B cell (primary cell): ENCODE measurements around the gene ZNF366. TPM values are rescaled to one million over a fixed set of nuclear protein-coding genes. Genes with fewer than 3 reads are reported as not detected.

ENCODE experiments used
- ATAC-seq: fragments of 200-7000 bp; cut with Tn5 transposase; one replicate; pipeline ENCODE4 v1.10.0; 2021; ENCODE audit warnings: low read depth, mild to moderate bottlenecking, moderate number of reproducible peaks, moderate library complexity
- CTCF ChIA-PET: fragments of 350-600 bp; sonication (Branson Sonifier 250); formaldehyde crosslinking; loops from one replicate; lab custom pipeline; 2021; ENCODE audit warnings: antibody characterized with exemption, inconsistent platforms; lab: Charles Lee
- POLR2A ChIA-PET: fragments of 350-600 bp; sonication (Branson Sonifier 250); formaldehyde crosslinking; loops from one replicate; lab custom pipeline; 2021; ENCODE audit warnings: antibody characterized with exemption; lab: Charles Lee
- DNase-seq: peaks from one replicate; pipeline ENCODE4 v3.0.0; 2013
- H2AFZ ChIP-seq: 2 replicates; pipeline ENCODE4 v1.6.1; 2012; ENCODE audit warnings: mild to moderate bottlenecking, low read depth, low read length; ENCODE audit not compliant: insufficient read depth, poor library complexity, severe bottlenecking
- H3K27ac ChIP-seq, 2 donors: 1 replicate in 1 of 2; 2 replicates in 1 of 2; pipeline ENCODE4 v1.5.1; 2012 to 2013; ENCODE audit warnings: low read length in 2 of 2, mild to moderate bottlenecking in 2 of 2, moderate library complexity in 1 of 2
- H3K27me3 ChIP-seq, 4 experiments: fragments of 200-600 bp in 1 of 4; sonication (generic) in 1 of 4; replicated peaks in 1 of 4; 1 replicate in 2 of 4; 2 replicates in 2 of 4; pipeline versions ENCODE4 v1.6.1 to v1.7.0; 2013 to 2016; ENCODE audit warnings: low read length in 3 of 4, mild to moderate bottlenecking in 2 of 4, mixed read lengths in 1 of 4, moderate library complexity in 1 of 4; ENCODE audit not compliant: insufficient read depth in 4 of 4, control insufficient read depth in 3 of 4; ENCODE audit errors: control extremely low read depth in 1 of 4
- H3K36me3 ChIP-seq, 2 experiments: replicated peaks in 1 of 2; 1 replicate in 1 of 2; 2 replicates in 1 of 2; pipeline versions ENCODE4 v1.6.1 to v1.7.1; 2013; ENCODE audit warnings: low read length in 1 of 2; ENCODE audit not compliant: insufficient read depth in 2 of 2, control insufficient read depth in 1 of 2; ENCODE audit errors: control extremely low read depth in 1 of 2, extremely low read depth in 1 of 2
- H3K4me1 ChIP-seq, 2 donors: fragments of 200-600 bp in 1 of 2; sonication (generic) in 1 of 2; 1 replicate in 1 of 2; 2 replicates in 1 of 2; pipeline versions ENCODE4 v1.5.1 to v1.6.1; 2013 to 2017; ENCODE audit warnings: low read length in 2 of 2; ENCODE audit not compliant: control insufficient read depth in 2 of 2, insufficient read depth in 2 of 2
- H3K4me2 ChIP-seq: replicated peaks from 2 replicates; pipeline ENCODE3; 2012; ENCODE audit warnings: mild to moderate bottlenecking, low read depth, low read length; ENCODE audit not compliant: poor library complexity, severe bottlenecking
- H3K4me3 ChIP-seq, 5 experiments: fragments of 200-600 bp in 1 of 5; sonication (generic) in 1 of 5; 1 replicate in 3 of 5; 2 replicates in 2 of 5; pipeline versions ENCODE4 v1.5.1 to v1.7.0; 2011 to 2016; ENCODE audit warnings: low read length in 4 of 5, mild to moderate bottlenecking in 4 of 5, low read depth in 2 of 5, control low read depth in 1 of 5, moderate library complexity in 1 of 5; ENCODE audit not compliant: insufficient read depth in 1 of 5; ENCODE audit errors: control extremely low read depth in 1 of 5, extremely low read depth in 1 of 5
- H3K79me2 ChIP-seq: fragments of 200-600 bp; sonication (generic); one replicate; pipeline ENCODE4 v1.6.0; 2016; ENCODE audit warnings: low read length; ENCODE audit not compliant: control insufficient read depth, insufficient read depth
- H3K9ac ChIP-seq: fragments of 200-600 bp; sonication (generic); 2 replicates; pipeline ENCODE4 v1.6.1; 2017; ENCODE audit warnings: mild to moderate bottlenecking, low read length, moderate library complexity
- H3K9me3 ChIP-seq, 3 donors: one replicate each; pipeline versions ENCODE4 v1.6.1 to v1.7.1; 2013; ENCODE audit warnings: low read length in 2 of 3; ENCODE audit not compliant: control insufficient read depth in 2 of 3, insufficient read depth in 1 of 3; ENCODE audit errors: control extremely low read depth in 1 of 3
- H4K20me1 ChIP-seq: 2 replicates; pipeline ENCODE4 v1.6.0; 2012; ENCODE audit warnings: mild to moderate bottlenecking, low read length; ENCODE audit not compliant: insufficient read depth, control insufficient read depth, poor library complexity, severe bottlenecking
- H3K27ac Mint-ChIP-seq: one replicate; pipeline ENCODE4 v1.8.0; 2021; ENCODE audit warnings: mixed read lengths
- H3K27me3 Mint-ChIP-seq: one replicate; pipeline ENCODE4 v1.8.0; 2021; ENCODE audit warnings: mixed read lengths
- H3K4me1 Mint-ChIP-seq: one replicate; pipeline ENCODE4 v1.8.0; 2021; ENCODE audit warnings: mixed read lengths
- H3K4me3 Mint-ChIP-seq: one replicate; pipeline ENCODE4 v1.8.0; 2021; ENCODE audit warnings: mixed read lengths
- H3K9me3 Mint-ChIP-seq: one replicate; pipeline ENCODE4 v1.8.0; 2022; ENCODE audit warnings: mixed read lengths; ENCODE audit not compliant: insufficient read depth
- CTCF ChIP-seq: fragments of 200-600 bp; IDR thresholded peaks from one replicate; pipeline ENCODE4 v1.8.0; 2022; ENCODE audit warnings: antibody characterized with exemption, mild to moderate bottlenecking
- EZH2 ChIP-seq: IDR thresholded peaks from 2 replicates; pipeline ENCODE4 v1.6.1; 2012; ENCODE audit warnings: borderline replicate concordance, low read depth, mild to moderate bottlenecking, moderate library complexity, low read length; ENCODE audit not compliant: insufficient read depth, poor library complexity, severe bottlenecking
- WGBS: methylation state at CpG from one replicate; pipeline ENCODE4 v1.1.5; 2013; ENCODE audit warnings: missing lambda C conversion rate; ENCODE audit not compliant: insufficient coverage; 5-methylcytosine and 5-hydroxymethylcytosine counted together
- intact Hi-C: fragments of 100-400 bp; cut with micrococcal nuclease; formaldehyde crosslinking; loops from one replicate; pipeline ENCODE4 v1.10.0; 2022
- polyA plus RNA-seq: library from polyadenylated mRNA; depleted of rRNA; stranded (reverse); fragments of >200 nt; gene quantifications from 2 replicates; pipeline ENCODE4 v1.2.3, GENCODE V29; 2012
- total RNA-seq, 2 donors: library from RNA; stranded (reverse); fragments of 120-200 nt in 1 of 2; gene quantifications; 1 replicate in 1 of 2; 2 replicates in 1 of 2; pipeline versions ENCODE4 v1.2.3 to v1.2.4, GENCODE V29; 2013 to 2022

Gene ZNF366
- total and polyA plus RNA-seq, 2 donors (not counting 1 experiment from before 2014, with no cell fraction given) = 0.03 TPM; not detected in 1

- CTCF ChIA-PET = no interaction called here
- 100% methylated on average over 2 of the region's 6 CpGs for WGBS
- Mint-ChIP-seq H3K4me3 (no peak overlapping the region), H3K27ac (no peak overlapping the region), H3K27me3 (peaks cover 10% of the 10 kb centered on the region), H3K9me3 (no peaks in the 10 kb centered on the region), H3K4me1 (peaks cover 29% of the 10 kb centered on the region)
- Histone ChIP-seq H2AFZ (no peak overlapping the region), H3K9ac (no peak overlapping the region), H3K79me2 (no peaks in the 10 kb centered on the region), H3K4me1 (peaks cover 26 to 29% of the 10 kb centered on the region in 2 donors), H3K4me2 (no peak overlapping the region), H3K27me3 (no peaks in the 10 kb centered on the region), H3K27ac (no peak overlapping the region), H4K20me1 (no peaks in the 10 kb centered on the region), H3K4me3 (no peak overlapping the region), H3K9me3 (no peaks in the 10 kb centered on the region), H3K36me3 (no peaks in the 10 kb centered on the region)
- DNase-seq (no peak), ATAC-seq (no peak)
- intact Hi-C loops = no loop called here
- POLR2A ChIA-PET = no interaction called here
- TF ChIP-seq EZH2 = no peak
- no peak for TF ChIP-seq CTCF
Observed at GRCh38 chr5:72511774-72512592, 4.8 kb upstream of the ZNF366 start.

GRCh38 chr5:72511366-72511765 is 4.2 kb upstream of the ZNF366 start:
- H3K36me3 ChIP-seq = no peaks in the 10 kb centered on the region
- ATAC-seq (no peak), DNase-seq (no peak)
- H3K9me3 ChIP-seq = no peaks in the 10 kb centered on the region
- intact Hi-C loops = no loop called here
- H3K27ac ChIP-seq = no peak overlapping the region
- no peaks in the 10 kb centered on the region for H3K27me3 ChIP-seq
- peaks cover 33% of the 10 kb centered on the region for H3K4me1 Mint-ChIP-seq
- H3K9me3 Mint-ChIP-seq = no peaks in the 10 kb centered on the region
- H3K27ac Mint-ChIP-seq = no peak overlapping the region
- H3K4me3 Mint-ChIP-seq = no peak overlapping the region
- POLR2A ChIA-PET = no interaction called here
- H3K27me3 Mint-ChIP-seq = peaks cover 10% of the 10 kb centered on the region
- no peak overlapping the region for H3K4me3 ChIP-seq
- peaks cover 30 to 34% of the 10 kb centered on the region in 2 donors for H3K4me1 ChIP-seq
- CTCF ChIA-PET = no interaction called here
- 43% methylated on average over 1 of the region's 3 CpGs for WGBS
- H3K9ac ChIP-seq = no peak overlapping the region
- H2AFZ ChIP-seq = no peak overlapping the region
- no peak for TF ChIP-seq CTCF
- TF ChIP-seq EZH2 = no peak
- H4K20me1 ChIP-seq = no peaks in the 10 kb centered on the region
- H3K4me2 ChIP-seq = no peak overlapping the region
- no peaks in the 10 kb centered on the region for H3K79me2 ChIP-seq
